ENCODE data around the gene HACE1.

DNA sequence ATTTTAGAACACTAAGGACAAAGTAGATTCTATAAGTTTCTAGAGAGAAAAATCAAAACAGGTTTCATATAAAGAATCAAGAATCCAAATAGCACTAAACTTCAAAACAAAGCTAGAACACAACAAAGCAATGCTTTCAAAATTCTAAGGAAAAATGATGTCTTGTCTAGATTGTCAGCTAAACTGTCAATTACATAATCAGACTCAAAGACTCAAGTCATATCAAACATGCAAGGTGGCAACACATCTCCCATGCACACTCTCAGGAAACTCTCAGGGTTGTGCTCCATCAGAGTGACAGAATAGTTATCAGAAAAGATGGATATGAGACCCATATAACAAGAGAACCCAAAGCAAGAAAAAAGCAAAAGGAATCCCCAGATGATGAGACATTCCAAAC lies 23.9 kb downstream of the HACE1 start:
- no peak for TF ChIP-seq POLR2A (IDR thresholded peaks at IDR 0.05)
- no peak for TF ChIP-seq CTCF (IDR thresholded peaks at IDR 0.05)
